Fibroblast of skin of scalp (primary cell): Measurements from ENCODE around the gene EED.
"Not testable (repeated sequence)": the region's sequence is repeated elsewhere in the genome, so short reads cannot be mapped to it uniquely, and the experiment has no call there.

Experiments
- DNase-seq: peaks from one replicate; pipeline ENCODE4 v3.0.0-alpha.2; 2013

Gene EED

GRCh38 chr11:86292912-86293616 lies 48.5 kb downstream of the EED start:
- no peak for DNase-seq

DNA sequence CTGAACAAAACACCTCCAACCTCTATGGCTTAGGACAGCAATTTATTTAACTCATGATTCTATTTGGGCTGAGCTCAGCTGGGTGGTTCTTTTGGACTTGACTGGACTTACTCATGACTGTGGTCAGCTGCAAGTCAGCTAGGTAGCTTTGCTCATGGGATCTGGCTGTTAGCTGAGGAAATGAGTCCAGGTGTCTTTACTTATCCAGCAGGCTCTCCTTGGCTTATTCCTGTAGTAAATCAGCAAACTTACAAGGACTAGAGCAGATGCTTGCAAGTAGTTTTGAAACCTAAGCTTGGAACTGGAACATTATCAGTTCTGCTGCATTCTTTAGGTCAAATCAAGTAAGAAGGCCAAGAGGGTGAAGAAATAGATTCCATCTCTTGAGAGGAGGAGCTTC lies 49.5 kb downstream of the EED start:
- DNase-seq = no peak

GRCh38 chr11:86301742-86302091 lies 57.2 kb downstream of the EED start:
- no peak for DNase-seq

GRCh38 chr11:86302092-86302793 lies 57.7 kb downstream of the EED start, which contains the start of gene HIKESHI:
Gene HIKESHI, plus strand, starts transcription at chr11:86302240. Its CDS starts 209 bp downstream, at chr11:86302449.
- peak; percentile 99 for DNase-seq

- peak; percentile 21 for DNase-seq
Measured at GRCh38 chr11:86303257-86303656, 58.7 kb downstream of the EED start.

- not testable (repeated sequence) for DNase-seq
Measured at GRCh38 chr11:86308710-86309109, 64.2 kb downstream of the EED start.

- no peak for DNase-seq
Measured at GRCh38 chr11:86313793-86314192, 69.2 kb downstream of the EED start.

- no peak for DNase-seq
Measured at GRCh38 chr11:86314636-86315035, 70.1 kb downstream of the EED start.
